GM19455 (cell line): Measurements from ENCODE around the gene ST3GAL2.
A peak's percentile ranks its signal among the peaks of the same experiment; 100 is the strongest.
"Not testable (repeated sequence)": the region's sequence is repeated elsewhere in the genome, so short reads cannot be mapped to it uniquely, and the experiment has no call there.

Source experiments
- ATAC-seq: cut with Tn5 transposase; IDR thresholded peaks from one replicate; pipeline ENCODE4 v1.9.1; 2021; ENCODE audit not compliant: unreplicated experiment

ST3GAL2 gene

DNA sequence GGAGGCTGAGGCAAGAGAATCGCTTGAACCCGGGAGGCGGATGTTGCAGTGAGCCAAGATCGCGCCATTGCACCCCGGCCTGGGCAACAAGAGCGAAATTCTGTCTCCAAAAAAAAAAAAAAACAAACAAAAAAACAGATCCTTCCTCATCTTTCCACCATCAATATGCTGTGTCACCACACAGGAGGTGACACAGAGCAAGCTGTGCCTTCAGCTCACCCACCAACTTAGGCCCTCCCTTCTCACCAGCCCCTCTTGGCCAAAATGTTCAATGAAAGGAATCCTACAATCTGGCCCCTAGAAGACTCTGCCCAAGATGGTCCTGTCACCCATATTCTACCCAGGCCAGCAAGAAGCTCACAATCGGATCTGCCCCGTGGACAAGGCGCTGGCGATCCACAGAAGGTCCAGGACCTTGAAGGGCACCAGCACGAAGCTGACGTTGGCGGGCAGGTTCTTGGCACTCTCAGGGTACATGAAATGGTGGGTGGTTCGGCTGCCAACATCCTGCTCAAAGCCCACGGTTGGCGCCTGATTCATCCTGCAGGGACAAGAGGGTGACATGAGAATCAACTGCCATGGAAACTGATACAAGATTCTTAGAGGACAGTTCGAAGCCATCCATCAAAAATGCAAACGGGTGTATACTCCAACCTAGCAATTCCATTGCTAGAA is 50.8 kb downstream of the ST3GAL2 start:
- no peak for ATAC-seq

DNA sequence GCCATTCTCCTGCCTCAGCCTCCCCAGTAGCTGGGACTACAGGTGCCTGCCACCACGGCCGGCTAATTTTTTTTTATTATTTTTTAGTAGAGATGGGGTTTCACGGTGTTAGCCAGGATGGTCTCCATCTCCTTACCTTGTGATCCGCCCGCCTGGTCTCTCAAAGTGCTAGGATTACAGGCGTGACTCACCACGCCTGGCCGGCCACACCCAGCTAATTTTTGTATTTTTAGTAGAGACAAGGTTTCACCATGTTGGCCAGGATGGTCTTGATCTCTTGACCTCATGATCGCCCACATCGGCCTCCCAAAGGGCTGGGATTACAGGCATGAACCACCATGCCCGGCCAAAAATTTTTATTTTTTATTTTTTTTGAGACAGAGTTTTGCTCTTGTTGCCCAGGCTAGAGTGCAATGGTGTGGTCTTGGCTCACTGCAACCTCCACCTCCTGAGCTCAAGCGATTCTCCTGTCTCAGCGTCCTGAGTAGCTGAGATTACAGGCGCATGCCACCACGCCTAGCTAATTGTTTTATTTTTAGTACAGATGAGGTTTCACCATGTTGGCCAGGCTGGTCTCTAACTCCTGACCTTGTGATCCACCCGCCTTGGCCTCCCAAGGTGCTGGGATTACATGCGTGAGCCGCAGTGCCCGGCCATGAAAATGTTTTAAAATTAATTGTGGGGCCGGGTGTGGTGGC is 52.5 kb downstream of the ST3GAL2 start:
- ATAC-seq = not testable (repeated sequence)

DNA sequence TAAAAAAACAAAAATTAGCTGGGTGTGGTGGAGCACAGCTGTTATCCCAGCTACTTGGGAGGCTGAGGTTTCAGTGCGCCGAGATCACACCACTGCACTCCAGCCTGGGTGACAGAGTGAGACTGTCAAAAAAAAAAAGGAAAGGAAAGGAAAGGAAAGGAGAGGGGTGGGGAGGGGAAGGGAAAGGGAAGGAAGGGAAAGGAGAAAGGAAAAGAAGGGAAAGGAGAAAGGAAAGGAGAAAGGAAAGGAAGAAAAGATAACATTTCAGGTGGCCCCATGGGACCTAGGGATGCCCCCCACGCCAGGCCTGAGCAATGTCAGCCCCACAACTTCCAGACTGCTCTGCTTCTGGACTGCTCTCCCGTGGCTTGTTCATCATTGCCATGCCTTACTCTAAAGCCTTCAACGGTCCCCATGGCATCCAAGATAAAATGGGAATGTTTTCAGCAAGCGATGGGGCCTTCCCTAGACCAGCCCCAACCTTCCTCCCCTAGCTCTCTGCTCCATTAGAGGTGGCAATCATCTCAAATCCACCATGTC is 55.4 kb downstream of the ST3GAL2 start:
- ATAC-seq = no peak

DNA sequence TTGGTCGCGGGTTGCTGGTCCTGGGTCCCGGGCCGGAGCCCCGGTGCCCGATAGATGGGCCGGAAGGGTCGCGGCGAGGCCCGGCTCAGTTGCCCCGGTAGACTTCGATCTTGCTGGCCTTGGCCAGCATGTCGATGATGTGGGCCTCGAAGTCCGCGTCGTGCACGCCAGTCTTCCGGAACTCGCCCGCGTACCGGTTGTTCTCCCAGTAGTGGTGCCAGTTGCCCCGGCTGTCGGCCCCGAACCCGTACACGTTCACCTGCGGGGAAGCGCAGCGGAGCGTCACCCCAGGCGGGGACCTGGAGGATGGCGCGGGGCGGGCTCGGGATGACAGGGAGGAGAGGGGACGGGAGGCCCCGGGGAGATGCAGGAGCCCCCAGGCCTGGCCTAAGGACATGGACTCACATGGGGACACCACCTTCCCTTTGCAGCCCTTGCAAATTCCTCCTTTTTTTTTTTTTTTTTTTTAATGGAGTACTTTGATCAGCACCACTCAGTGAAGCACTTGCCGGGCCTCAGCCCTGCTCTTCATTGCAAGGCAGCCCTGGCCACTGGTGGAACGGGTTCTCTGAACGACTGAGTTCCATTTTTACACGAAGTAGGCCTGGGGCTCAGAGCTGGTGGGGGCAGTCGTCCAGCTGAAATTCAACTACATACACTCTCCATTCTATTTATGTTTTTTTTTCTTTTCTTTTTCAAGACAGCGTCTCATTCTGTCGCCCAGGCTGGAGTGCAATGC is 57.1 kb downstream of the ST3GAL2 start:
- peak; percentile 20 for ATAC-seq

DNA sequence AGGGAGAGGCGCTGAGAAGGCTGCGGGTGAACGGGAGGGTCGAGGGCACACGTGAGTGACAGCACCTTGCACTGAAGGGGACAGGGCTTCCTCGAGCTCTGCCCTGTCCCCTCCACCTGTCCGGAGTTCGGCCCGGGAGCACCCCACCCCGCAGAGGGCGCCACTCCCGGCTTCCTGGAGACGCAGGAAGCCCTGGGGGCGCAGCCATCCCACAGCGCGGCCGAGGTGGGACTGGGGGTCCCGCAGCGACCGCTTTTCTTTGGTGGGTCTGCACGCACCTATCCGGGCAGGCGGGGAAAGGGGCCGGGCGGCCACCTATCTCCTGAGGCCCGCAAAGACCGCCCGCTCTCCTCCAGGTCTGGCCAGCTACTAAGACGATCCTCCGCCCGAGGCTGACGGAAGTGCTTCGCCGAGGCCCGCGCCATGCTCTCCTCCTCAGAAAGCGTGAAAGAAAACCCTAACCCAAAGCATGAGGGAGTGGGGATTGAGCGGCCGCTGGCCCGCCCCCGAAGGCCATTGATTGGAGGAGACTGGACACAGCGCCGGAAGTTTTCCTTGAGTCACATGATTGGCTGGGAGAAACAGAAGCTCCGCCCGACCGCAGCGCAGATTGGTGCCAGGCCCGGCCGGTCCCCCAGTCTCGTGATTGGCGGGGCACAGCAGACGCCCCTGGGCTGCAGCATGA is 57.8 kb downstream of the ST3GAL2 start:
- ATAC-seq = peak; percentile 89

DNA sequence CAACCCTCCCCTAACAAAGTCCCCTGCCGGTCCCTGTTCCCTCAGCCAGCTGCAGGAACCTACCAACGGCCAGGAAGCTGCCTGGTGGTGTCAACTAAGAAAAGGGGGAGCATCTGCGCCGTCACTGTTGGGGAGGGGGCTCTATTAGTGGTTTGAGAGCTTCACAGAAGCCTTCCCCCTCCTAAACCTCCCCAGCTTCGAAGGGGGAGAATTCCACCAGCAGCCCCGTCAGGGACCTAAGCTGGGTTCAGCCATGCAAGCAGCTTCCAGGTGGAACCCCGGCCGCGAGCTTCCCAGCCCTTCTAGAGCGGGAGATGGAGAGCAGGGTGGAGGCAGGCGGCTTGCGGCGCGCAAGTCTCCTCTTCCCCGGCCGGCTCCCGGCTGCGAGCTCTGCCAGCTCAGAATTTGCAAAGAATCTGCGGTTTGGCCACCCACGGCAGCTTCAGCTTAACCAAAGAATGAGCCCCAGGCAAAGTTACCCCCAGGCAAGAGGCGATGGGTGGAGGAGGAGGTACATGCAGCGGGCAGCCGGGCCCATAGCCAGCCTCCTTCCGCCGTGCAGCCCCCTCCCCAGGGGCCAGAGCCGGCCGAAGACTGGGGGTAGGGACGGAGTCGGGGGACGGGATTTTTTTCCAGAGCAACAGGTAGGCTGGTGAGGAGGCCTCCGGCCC is 58.5 kb downstream of the ST3GAL2 start:
- ATAC-seq = no peak

DNA sequence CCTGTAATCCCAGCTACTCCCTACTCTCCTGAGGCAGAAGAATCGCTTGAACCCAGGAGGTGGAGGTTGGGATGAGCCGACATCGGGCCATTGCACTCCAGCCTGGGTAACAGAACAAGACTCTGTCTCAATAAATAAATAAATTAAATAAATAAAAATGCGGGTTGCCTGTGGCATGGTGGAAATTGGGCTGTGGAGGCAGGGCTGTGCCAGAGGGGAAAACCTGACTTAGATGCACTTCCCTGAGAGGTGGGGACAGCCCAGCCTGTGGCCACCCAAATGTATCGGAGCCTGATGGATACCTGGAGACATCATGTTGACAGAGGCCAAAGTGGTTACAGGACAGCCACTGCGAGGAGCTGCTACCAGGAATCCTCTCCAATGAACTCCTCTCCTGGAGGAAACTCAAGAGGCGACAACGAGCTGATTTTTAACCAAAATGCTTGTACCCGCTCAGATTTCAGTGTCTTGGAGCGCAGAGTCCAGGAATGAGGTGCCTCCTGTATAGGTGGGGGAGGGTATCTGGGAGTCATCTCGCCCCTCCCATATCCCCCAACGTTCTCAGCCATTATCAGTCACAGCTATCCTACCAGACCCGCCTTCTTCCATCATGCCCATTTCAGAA is 59.9 kb downstream of the ST3GAL2 start:
- no peak for ATAC-seq

DNA sequence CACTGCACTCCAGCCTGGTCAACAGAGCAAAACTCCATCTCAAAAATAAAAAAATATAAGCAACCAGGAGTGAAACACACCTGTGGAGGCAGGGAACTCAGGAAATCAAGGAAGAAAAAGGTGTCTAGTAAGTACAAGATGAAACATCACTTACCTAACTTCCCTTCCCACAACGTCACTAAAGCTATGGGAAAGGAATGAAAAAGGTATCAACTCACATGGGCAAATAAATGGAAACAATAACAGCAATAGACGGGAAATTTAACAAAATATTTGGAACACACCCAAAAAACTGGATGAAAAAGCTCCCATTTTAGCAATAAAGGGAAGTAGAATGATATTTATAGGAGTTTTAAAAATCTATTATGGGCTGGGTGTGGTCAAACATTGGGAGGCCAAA is 61.1 kb downstream of the ST3GAL2 start:
- ATAC-seq = no peak

DNA sequence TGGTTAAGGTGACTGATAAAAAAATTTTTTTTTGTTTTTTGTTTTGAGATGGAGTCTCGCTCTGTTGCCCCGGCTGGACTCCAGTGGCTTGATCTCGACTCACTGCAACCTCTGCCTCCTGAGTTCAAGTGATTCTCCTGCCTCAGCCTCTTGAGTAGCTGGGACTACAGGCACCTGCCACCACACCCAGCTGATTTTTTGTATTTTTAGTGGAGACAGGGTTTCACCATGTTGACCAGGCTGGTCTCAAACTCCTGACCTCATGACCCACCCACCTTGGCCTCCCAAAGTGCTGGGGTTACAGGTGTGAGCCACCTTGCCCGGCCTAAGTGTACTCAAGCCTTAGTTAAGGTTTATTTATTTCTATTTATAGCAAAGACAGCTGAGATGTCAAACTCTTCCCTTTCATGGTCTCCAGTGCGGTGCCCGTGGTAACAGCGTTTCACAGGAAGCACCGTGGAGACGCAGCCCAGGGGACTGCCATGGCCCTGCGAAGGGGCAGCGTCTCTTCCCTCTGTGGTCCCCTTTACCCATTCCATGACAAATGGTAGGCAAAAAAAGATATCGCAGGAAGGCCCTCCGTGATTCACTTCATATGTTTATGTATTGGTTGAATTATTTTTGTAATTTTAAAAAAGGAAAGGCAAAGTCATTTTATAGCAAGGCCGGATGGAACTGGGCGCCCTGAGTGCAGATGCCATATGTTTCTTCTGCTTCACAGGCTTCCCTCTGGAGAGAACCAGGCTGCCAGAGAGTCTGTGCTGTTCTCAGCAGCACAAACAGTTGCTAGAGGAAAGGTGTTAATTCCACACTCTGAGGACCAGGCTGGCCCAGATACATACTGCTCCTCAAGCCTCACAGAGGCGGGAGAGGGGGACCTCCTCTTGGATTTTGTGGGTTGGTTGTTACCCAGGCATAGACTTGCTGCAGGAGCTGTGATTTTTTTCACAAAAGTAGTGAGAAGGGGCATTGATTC is 63.0 kb downstream of the ST3GAL2 start:
- ATAC-seq = no peak

DNA sequence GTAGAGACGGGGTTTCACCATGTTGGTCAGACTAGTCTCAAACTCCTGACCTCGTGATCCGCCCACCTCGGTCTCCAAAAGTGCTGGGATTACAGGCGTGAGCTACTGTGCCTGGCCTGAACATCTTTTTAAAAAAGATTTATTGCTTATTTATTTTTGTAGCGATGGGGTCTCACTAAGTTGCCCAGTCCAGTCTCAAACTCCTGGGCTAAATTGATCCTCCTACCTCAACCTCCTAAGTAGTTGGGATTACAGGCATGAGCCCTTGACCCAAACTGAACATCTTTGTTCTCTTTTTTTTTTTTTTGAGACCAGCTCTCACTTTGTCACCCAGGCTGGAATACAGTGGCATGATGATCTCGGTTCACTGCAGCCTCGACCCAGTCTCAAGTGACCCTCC is 64.7 kb downstream of the ST3GAL2 start:
- ATAC-seq = no peak

DNA sequence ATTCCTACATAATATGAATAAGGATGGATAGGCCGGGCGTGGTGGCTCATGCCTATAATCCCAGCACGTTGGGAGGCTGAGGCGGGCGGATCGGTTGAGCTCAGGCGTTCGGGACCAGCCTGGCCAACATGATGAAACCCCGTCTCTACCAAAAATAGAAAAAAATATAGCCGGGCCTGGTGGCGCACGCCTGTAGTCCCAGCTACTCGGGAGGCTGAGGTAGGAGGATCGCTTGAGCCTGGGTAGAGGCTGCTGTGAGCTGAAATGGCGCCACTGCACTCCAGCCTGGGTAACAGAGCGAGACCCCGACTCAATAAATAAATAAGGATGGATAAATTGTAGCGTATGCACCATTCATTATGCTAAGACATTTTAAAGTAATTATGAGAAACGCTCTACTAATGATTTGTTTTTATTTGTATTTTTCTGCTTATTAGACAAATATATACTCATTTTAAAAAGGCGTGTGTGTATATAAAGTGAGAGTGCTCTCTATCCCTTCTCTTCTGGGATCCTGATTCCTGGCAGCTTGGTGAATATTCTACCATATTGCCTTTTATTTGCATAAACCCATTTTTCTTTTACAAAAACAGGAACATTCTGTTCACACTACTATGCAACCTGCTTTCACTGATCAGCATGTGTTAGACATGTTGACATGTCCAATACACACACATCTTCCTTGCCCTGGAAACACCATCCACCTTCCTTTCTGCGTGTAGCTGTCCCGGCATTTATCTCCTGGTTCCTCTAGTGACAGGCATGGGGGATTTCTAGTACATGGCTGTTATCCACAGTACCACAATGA is 65.8 kb downstream of the ST3GAL2 start:
- no peak for ATAC-seq

DNA sequence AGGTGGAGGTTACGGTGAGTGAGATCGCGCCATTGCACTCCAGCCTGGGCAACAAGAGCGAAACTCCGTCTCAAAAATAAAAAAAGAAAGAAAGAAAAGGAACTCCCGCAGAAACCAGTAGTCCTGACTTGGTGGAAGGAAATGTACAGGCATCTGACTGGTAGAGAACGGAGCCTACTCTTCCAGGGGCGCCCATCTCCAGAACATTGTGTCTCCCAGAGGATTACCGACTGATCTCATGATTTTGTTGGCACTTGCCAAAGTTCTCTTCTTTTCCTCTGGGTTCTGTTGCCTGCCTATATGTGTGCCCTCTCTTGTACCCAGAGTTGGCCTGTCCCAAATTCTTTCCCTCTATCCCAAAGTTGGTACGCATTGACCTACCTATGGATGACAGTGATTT is 68.0 kb downstream of the ST3GAL2 start:
- ATAC-seq = no peak

DNA sequence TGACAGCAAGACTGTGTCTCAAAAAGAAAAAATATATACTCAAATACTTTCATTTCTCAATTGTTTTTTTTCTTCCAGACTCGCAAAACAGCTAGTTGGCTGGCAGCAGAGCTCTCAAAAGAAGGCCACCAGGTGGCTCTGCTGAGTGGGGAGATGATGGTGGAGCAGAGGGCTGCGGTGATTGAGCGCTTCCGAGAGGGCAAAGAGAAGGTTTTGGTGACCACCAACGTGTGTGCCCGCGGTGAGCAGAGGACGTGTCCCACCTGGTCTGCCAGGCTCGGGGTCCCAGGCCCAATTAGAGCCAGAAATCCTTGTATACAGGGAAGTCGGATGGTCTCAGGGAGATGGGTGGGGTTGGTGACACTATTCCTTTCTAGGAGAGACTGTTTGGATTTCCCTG is 68.8 kb downstream of the ST3GAL2 start:
- ATAC-seq = not testable (repeated sequence)

DNA sequence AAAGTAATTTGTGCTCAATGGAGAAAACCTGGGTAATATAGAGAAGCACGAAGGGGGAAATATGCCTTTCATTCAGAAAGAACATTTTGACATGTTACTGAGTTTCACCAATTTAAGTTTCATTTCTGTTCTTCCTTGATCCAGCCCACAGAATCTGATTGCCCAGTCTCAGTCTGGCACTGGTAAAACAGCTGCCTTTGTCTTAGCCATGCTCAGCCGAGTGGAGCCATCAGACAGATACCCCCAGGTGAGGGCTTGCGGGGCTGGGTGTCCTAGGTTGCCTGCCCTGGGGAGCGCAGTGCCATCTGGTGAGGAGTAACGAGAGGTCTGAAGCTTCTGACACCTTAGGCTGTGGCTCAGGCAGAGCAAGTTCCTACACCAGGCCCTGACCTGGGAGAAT is 74.5 kb downstream of the ST3GAL2 start:
- ATAC-seq = no peak

DNA sequence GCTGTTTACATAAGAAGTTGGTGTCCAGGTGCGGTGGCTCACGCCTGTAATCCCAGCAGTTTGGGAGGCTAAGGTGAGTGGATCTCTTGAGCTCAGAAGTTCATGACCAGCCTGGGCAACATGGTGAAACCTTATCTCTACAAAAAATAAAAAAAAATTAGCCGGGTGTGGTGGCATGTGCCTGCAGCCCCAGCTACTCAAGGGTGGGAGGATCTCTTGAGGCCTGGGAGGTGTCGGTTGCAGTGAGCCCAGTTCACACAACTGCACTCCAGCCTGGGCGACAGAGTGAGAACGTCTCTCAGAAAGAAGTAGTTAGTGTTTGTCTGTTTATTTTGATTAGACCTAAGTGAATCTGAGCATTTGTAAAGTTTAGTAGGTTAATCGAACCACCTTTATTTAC is 79.3 kb downstream of the ST3GAL2 start:
- ATAC-seq = no peak

DNA sequence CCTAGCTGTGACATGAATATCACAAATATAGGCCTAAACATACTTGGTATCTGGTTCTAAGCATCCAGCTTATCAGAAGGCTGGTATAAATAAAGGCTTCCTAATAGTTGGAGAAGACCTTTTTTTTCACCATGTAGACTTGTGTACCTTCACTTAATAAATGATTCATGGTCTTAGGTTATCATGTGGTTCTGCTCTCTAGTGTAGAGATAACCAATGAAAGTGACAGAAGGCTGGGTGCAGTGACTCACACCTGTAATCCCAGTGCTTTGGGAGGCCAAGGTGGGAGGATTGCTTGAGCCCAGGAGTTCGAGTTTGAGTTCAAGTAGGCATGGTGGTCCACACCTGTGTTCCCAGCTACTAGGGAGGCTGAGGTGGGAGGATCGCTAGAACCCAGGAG is 89.1 kb downstream of the ST3GAL2 start:
- no peak for ATAC-seq

DNA sequence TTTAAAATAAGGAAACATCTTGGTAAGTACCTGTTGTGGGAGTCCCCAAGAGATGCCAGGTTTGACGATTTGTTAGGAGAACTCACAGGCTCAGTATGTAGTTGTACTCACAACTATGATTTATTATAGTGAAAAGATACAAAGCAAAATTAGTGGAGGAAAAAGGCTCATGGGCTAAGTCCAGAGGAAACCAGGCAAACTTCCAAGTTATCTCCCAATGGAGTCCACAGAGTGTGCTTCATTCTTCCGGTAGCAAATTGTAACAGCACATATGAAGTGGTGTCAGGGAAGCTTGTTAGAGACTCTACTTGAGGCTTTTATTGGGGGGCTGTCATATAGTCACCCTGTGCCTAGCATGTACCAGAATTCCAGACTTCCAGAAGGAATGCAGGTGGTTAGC is 89.9 kb downstream of the ST3GAL2 start:
- no peak for ATAC-seq

DNA sequence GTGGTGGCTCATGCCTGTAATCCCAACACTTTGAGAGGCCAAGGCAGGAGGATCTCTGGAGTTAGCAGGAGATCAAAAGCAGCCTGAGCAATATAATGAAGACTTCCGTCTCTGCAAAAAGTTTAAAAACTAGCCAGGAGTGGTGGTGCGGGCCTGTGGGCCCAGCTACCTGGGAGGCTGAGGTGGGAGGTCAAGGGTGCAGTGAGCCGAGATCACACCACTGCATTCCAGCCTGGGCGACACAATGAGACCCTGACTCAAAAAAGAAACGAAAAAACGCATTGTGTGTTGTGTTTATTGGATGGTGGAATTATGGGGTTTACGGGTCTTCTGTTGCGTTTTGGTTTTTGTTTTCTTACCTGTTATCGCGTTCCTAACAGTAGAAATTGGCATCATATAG is 93.1 kb downstream of the ST3GAL2 start:
- no peak for ATAC-seq
